CMK (cell line): ENCODE data around the gene VOPP1.
"Not testable (repeated sequence)": the region's sequence is repeated elsewhere in the genome, so short reads cannot be mapped to it uniquely, and the experiment has no call there.

Source experiments
- DNase-seq: peaks from one replicate; pipeline ENCODE4 v3.0.0-alpha.2; 2010; ENCODE audit warnings: low read depth

Gene VOPP1, protein sequence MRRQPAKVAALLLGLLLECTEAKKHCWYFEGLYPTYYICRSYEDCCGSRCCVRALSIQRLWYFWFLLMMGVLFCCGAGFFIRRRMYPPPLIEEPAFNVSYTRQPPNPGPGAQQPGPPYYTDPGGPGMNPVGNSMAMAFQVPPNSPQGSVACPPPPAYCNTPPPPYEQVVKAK

DNA sequence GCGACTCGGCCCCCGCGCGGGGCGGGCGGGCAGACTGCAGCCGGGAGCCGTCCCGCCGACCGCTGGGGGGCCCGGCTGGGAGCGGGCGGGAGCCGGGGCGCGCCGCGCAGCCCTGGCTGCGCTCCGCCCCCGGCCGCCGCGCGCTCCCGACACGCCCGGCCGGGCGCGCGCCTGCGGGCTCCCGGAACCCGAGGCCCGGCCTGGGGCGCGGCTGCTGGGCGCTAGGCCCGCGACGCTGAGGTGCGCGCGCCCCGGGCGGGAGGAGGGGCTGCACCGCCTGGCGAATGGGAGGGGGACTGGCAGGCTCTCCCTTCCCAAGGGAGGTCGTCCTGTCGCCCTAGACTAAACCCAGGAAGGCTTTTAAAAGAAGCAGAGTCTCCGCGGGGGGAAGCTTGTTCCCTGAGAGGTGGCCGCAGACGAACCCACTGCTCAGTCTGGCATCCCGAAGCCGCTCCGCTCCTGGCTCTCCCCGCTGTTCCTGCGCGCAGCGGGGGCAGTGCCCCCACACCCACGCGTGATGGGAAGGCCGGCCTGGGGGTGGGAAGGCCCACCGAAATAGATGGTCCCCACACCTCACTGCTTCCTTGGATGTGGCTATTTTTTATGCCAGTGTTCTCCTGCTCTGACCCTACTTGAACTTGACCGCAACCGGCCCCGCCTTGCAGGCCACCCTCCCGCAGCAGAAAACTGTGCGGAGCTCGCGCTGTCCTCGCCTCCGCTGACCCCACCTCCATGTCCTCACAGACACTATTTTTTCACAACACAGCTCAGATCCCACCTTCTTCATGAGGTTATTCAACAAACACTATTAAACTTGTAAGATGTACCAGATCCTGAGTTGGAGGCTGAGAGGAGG lies at the start of gene VOPP1:
TSS of gene VOPP1 (minus strand) at position 125 of the 856 bp plus-strand sequence. CDS start 178 bp downstream, outside the sequence.
- no peak for DNase-seq

DNA sequence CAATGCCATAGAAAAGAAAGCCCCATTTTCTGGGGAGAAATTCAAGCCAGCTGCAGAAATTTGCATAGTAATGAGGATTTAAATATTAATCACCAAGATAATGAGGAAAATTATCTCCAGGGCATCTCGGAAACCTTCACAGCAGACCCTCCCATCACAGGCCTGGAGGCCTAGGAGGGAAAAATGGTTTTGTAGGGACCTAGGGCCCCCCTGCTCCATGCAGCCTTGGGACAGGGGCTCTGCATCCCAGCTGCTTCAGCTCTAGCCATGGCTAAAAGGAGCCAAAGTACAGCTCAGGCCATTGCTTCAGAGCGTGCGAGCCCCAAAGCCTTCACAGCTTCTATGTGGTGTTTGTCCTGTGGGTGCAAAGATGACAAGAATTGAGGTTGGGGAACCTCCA lies 46.6 kb upstream of the VOPP1 start:
- no peak for DNase-seq

DNA sequence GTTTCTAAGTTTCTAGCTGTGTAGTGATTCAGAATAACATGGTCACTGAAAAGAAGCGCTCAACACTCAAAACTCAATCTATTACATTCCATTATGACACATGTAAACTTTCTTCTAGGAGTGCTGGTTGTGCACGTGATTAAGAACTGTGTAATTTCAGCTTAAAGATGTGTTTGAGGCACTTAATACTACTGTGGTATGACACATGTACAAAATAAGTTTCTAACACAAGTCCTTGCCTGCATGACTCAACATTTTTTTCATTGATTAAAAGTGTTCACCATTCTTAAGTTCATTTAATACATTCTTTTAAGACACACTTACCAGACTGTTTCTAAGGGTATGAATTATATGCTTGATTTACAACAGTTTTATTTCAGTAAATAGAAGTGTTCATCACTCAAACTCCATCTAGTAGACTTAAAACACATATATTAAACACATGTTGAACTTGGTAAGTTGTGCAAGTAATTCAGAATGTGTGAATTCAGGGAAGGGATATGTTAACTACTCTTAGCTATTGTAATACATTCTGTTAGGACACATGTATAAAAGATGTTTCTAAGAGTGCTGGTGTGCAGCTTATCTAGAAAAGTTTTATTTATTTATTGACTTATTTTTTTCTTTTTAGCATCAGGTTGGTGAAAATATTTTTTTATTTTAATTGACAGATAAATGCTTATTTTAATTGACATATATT lies 42.2 kb upstream of the VOPP1 start:
- not testable (repeated sequence) for DNase-seq

- not testable (repeated sequence) for DNase-seq
These were observed 37.4 kb upstream of the VOPP1 start for GRCh38 chr7:55609726-55610125.

- not testable (repeated sequence) for DNase-seq
These were observed 33.4 kb upstream of the VOPP1 start for GRCh38 chr7:55605661-55606060.

- DNase-seq, result not testable (repeated sequence)
These were observed 25.7 kb upstream of the VOPP1 start for GRCh38 chr7:55597944-55598499.

- not testable (repeated sequence) for DNase-seq
These were observed 25.0 kb upstream of the VOPP1 start for GRCh38 chr7:55597214-55597739.

GRCh38 chr7:55595511-55595910 lies 23.2 kb upstream of the VOPP1 start:
- DNase-seq, result no peak

DNA sequence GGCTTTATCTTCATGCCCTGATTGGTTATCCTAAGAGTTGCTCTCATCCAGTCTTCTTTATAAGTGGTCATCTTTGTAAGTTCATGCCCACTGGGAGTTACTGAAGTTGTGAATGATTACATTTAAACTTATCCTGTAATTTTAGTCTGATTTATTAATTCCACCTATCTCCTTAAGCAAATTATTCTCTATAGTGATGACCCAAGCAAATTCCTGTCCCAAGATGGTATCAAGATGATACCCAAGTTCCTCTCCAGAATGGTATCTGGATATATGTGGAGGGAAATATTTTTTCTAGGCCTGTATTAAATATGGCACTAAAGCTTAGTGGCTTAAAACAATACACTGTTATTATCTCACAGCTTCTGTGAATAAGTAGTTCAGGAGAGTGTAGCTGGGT lies 22.6 kb upstream of the VOPP1 start:
- DNase-seq, result no peak

DNA sequence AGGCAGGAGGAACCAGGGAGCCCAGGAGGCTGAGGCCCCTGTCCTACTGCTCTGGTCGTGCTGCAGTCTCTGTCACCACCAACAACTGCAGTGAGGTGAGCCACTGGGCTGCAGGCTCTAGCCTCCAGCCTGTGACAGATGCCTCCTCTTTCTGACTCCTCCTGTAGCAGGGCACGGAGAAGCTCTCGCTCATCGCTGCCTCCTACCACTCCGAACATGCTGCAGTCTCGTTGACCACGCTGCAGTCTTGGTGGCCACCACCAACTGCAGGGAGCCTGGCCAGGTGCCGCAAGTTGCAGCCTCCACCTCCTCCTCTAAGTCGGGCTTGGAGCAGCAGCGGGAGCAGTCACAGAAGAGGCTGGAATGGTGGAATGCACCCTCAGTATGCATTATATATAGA lies 22.1 kb upstream of the VOPP1 start:
- no peak for DNase-seq

DNA sequence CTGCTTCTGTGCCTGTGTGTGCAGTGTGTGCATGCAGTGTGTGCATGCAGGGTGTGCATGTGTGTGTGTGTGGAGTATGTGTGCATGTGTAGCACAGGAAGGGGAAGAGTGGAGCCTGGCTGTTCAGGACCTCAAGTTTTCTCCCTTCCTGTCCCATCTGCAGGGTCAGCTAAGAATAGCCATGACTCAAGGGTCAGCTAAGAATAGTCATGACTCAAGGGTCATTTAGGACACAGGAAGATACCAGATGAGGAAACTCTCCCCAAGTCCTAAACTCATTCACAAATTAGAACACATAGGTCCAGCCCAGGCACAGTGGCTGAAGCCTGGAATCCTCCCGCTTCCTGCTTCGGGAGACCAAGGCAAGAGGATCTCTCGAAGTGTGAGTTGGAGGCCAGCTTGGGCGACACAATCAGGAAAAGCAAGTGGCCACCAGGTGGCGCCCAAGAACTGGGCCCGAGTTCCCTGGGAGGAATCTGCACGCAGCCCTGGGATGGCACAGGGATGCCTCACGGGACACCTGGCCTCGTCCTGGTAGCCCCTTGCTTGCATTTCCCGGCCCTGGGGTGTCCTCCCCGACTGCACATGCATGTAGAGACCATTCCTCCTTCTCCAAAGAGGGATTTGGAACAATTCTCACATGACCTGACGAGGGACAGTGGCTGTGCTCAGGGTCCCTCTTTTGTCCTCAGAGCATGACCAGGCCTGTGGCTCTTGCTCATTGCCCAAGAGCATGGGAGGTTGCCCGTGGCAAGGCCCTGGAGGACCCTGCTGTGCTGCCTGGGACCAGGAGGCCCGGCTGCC lies 21.4 kb upstream of the VOPP1 start:
- DNase-seq, result no peak

DNA sequence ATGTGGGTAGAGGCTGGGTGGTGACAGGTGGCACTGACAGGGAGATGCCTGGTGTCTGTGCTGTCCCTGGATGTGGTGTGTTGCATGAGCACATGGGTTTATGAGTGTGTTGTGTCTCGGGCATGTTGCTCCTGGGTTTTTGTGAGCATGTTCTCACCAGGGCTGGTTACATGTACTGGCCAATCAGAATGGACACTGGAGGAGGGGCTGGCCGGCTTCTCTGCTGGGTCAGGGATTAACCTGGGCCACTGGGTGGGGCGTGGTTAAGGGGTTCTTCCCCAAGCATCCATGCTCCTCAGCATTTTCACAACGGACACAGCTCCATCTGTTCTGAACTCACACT lies 20.8 kb upstream of the VOPP1 start:
- no peak for DNase-seq

DNA sequence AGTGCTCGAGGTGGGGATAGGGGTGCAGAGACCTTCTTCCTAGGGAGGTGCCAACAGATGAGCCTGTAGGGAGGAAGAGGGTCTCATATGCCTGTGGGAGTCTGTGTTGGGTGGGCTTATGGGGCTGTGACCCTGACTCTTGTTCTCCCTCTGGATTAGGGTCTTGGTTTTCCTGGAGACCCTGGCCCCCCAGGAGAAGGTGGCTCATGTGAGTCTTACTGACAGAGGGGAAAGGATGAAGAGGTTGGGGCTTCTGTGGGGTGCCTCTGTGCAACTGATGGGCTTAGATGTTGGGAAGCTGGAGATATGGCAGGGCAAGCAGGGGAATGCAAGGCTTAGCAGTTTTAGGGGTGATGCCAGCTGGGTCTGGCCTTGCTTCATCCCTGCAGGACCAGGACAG lies 20.2 kb upstream of the VOPP1 start:
- no peak for DNase-seq

DNA sequence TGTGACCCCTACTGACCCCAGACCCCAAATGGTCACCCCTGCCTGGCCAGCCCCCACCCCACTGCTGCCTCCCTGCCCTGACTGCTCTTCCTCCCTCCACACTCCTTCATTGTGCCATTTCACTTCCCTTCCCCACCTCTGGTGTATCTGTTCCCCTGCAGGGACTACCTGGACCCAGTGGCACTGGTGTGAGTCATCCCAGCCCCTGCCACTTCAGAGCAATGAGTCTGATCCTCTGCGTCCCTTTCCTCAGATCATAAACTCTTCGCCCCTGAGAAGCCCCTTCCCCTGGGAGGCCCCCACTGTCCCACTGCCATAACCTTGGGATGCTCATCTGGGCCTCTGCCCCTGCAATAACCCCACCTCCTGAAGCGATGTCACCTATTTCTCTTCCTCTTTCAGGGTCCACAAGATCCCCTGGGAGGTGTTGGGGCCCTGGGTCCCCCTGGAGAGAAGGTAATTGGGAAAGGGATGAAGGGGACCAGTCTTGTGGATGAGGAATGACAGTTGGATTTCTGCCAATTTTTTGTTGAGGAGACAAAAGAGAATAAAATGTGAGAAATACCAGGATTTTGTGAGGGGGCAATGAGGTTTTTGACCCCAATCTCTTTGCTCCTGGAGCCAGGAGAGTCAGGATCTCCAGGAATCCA lies 19.1 kb upstream of the VOPP1 start:
- no peak for DNase-seq

DNA sequence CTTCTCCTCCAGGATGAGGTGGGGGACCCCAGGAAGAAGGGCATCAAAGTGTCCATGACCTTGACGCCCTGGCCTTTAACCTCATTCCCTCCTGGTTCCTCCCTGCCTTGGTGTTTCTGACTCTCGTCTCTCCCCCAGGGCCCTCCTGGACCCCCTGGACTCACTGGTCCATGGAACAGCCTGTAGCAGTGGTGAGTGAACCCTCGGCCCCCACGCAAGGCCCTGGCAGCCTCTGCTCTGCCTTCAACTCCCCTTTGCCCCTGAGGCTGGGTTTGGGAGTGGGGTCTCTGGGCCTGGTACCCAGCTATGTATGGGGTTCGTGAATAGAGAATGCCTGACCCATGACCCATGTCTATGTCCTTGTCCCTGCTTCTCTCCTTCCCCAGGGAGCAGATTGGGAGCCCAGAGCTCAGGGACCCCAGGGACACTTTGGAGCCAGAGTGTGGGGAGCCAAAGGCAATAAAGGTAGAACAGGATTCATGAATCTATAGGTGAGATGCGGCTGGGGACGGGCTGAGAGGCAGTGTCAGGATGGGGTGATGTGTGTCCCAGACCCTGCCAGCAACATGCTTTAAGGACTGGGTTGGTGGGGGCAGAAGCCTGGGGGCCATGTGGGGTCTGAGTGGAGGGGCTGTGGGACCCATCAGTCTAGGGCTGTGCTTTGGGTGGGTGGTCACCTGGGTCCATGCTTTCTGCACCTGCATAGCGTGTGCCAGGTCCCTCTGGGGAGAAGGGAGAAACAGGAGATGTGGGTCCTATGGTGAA lies 18.4 kb upstream of the VOPP1 start:
- no peak for DNase-seq

DNA sequence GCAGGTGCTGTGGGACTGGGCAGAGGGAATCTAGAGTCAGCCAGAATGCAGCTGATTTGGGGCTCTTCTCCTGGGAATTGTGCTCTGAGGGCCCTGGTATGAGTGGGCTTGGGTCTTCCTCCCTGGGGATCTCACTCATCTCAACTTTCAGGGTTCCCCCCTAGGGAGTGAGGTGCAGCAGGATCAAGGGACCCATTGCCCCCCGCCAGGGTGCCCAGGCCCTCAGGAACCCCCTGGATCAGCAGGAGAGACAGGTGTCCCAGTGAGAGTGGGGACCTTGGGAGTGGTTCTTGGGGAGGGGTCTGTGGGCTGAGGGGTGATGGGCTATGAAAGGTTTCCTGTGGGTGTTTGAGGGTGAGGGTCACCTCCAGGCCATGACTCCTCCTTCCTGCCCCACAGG lies 17.6 kb upstream of the VOPP1 start:
- no peak for DNase-seq

DNA sequence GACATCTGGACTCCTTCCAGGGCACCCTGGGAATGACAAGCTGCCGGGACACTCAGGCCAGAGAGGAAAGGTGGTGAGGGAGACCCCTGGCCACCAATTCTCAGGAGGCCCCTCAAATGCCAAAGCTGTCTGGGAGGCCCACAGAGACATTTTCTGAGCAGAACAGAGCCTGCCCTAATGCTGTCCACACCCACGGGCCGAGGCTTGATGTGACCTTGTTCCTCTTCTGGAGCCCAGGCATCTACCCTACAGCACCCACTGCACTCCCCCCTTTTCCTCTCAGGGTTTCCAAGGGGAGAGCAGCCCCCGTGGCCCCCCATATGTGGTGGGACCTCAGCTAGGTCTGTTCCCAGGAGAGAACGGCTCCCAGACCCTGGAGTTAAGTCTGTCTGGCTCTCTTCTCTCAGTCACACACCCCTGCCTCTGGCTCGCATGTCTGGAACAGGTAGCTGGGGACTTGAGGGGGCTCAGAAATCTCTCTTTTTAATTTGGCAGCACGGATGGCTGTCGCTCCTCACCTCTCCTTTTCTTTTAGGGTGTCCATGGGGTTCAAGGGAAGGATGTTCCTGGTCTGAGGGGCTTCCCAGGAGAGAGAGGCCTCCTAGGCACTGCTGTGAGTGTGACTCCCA lies 16.8 kb upstream of the VOPP1 start:
- no peak for DNase-seq

- no peak for DNase-seq
These were observed 16.0 kb upstream of the VOPP1 start for GRCh38 chr7:55588379-55588699.

- DNase-seq, result no peak
These were observed 15.5 kb upstream of the VOPP1 start for GRCh38 chr7:55587687-55588378.
